CD4-positive, alpha-beta T cell treated with Interferon gamma for 1 hour (primary cell): Measurements from ENCODE around the gene NCKAP1.
"Not testable (repeated sequence)": the region's sequence is repeated elsewhere in the genome, so short reads cannot be mapped to it uniquely, and the experiment has no call there.

ENCODE experiments used
- DNase-seq: peaks from one replicate; pipeline ENCODE4 v3.0.0-alpha.2; 2020

NCKAP1 gene

GRCh38 chr2:183035954-183036669 is 2.1 kb downstream of the NCKAP1 start:
- DNase-seq: no peak

- DNase-seq: no peak
These were observed 2.8 kb downstream of the NCKAP1 start for GRCh38 chr2:183035298-183035953.

GRCh38 chr2:183034806-183035205 is 3.5 kb downstream of the NCKAP1 start:
- DNase-seq: no peak

GRCh38 chr2:183033951-183034350 is 4.3 kb downstream of the NCKAP1 start:
- DNase-seq: no peak

- DNase-seq: no peak
These were observed 6.1 kb downstream of the NCKAP1 start for GRCh38 chr2:183031911-183032794.

- DNase-seq: no peak
These were observed 9.0 kb downstream of the NCKAP1 start for GRCh38 chr2:183029219-183029618.

GRCh38 chr2:183028108-183028507 is 10.1 kb downstream of the NCKAP1 start:
- no peak for DNase-seq

GRCh38 chr2:183027443-183027842 is 10.8 kb downstream of the NCKAP1 start:
- no peak for DNase-seq

- no peak for DNase-seq
These were observed 11.8 kb downstream of the NCKAP1 start for GRCh38 chr2:183026424-183026823.

GRCh38 chr2:183025993-183026392 is 12.3 kb downstream of the NCKAP1 start:
- no peak for DNase-seq

GRCh38 chr2:183024339-183025095 is 13.7 kb downstream of the NCKAP1 start:
- no peak for DNase-seq

- no peak for DNase-seq
These were observed 15.5 kb downstream of the NCKAP1 start for GRCh38 chr2:183022711-183023110.

- DNase-seq: no peak
These were observed 16.6 kb downstream of the NCKAP1 start for GRCh38 chr2:183021613-183022012.

- DNase-seq: no peak
These were observed 18.4 kb downstream of the NCKAP1 start for GRCh38 chr2:183019718-183020442.

GRCh38 chr2:183017845-183018244 is 20.4 kb downstream of the NCKAP1 start:
- not testable (repeated sequence) for DNase-seq

GRCh38 chr2:183014005-183014404 is 24.3 kb downstream of the NCKAP1 start:
- DNase-seq: no peak

GRCh38 chr2:183011743-183012142 is 26.5 kb downstream of the NCKAP1 start:
- no peak for DNase-seq

GRCh38 chr2:183010112-183010511 is 28.1 kb downstream of the NCKAP1 start:
- DNase-seq: no peak

GRCh38 chr2:183009249-183009899 is 28.9 kb downstream of the NCKAP1 start:
- no peak for DNase-seq

- DNase-seq: no peak
These were observed 36.3 kb downstream of the NCKAP1 start for GRCh38 chr2:183001948-183002347.

GRCh38 chr2:183000846-183001245 is 37.4 kb downstream of the NCKAP1 start:
- DNase-seq: no peak
